Smooth muscle cell (in vitro differentiated cells): ENCODE measurements around the gene GRID1. TPM values are rescaled to one million over a fixed set of nuclear protein-coding genes. Genes with fewer than 3 reads are reported as not detected.

Experiments used
- DNase-seq: peaks from one replicate; lab custom pipeline; 2025; ENCODE audit not compliant: unreplicated experiment; lab: John Stamatoyannopoulos, UW
- H2AFZ ChIP-seq: fragments of 200-600 bp; sonication (generic); 2 replicates; pipeline ENCODE4 v1.6.0; 2016; ENCODE audit warnings: antibody characterized with exemption, low read depth, mild to moderate bottlenecking
- H3F3A ChIP-seq: fragments of 200-600 bp; sonication (generic); 2 replicates; pipeline ENCODE4 v1.6.0; 2017; ENCODE audit warnings: antibody characterized with exemption, low read depth
- H3K27ac ChIP-seq: fragments of 200-600 bp; sonication (generic); 2 replicates; pipeline ENCODE4 v1.5.1; 2016; ENCODE audit warnings: low read depth, mild to moderate bottlenecking
- H3K27me3 ChIP-seq: fragments of 200-600 bp; sonication (generic); 2 replicates; pipeline ENCODE4 v1.6.1; 2016; ENCODE audit warnings: low read depth, mild to moderate bottlenecking
- H3K36me3 ChIP-seq: fragments of 200-600 bp; sonication (generic); 2 replicates; pipeline ENCODE4 v1.5.1; 2016; ENCODE audit warnings: low read depth
- H3K4me1 ChIP-seq: fragments of 200-600 bp; sonication (generic); 2 replicates; pipeline ENCODE4 v1.5.1; 2016; ENCODE audit warnings: low read depth
- H3K4me2 ChIP-seq: fragments of 200-600 bp; sonication (generic); 2 replicates; pipeline ENCODE4 v1.6.0; 2016; ENCODE audit warnings: mild to moderate bottlenecking
- H3K4me3 ChIP-seq: fragments of 200-600 bp; sonication (generic); 2 replicates; pipeline ENCODE4 v1.5.1; 2016; ENCODE audit warnings: mild to moderate bottlenecking
- H3K79me2 ChIP-seq: fragments of 200-600 bp; sonication (generic); 2 replicates; pipeline ENCODE4 v1.6.0; 2016; ENCODE audit warnings: low read depth, mild to moderate bottlenecking
- H3K9ac ChIP-seq: fragments of 200-600 bp; sonication (generic); 2 replicates; pipeline ENCODE4 v1.6.0; 2016; ENCODE audit warnings: low read depth
- H3K9me3 ChIP-seq: fragments of 200-600 bp; sonication (generic); replicated peaks from 2 replicates; pipeline ENCODE4 v1.5.1; 2016; ENCODE audit warnings: low read depth
- H4K20me1 ChIP-seq: fragments of 200-600 bp; sonication (generic); 2 replicates; pipeline ENCODE4 v1.6.0; 2016; ENCODE audit warnings: low read depth
- WGBS: methylation state at CpG from one replicate; pipeline ENCODE4 v1.1.7; 2016; ENCODE audit warnings: low lambda C conversion rate; 5-methylcytosine and 5-hydroxymethylcytosine counted together
- polyA plus RNA-seq: library from polyadenylated mRNA; unstranded; fragments of >200 nt; fragmentation: Nextera tagmentation; extraction: Ambion mirVana; gene quantifications from 2 replicates; pipeline ENCODE4 v1.2.1, GENCODE V29; 2016
- total RNA-seq: library from RNA; depleted of rRNA; stranded (reverse); fragments of >200 nt; gene quantifications from 2 replicates; pipeline ENCODE4 v1.2.3, GENCODE V29; 2014
- TF ChIP-seq, protein P1 (sequence below): fragments of 200-600 bp; sonication (generic); IDR thresholded peaks from 2 replicates; pipeline ENCODE4 v1.5.1; 2017; ENCODE audit warnings: borderline replicate concordance, mild to moderate bottlenecking, antibody characterized with exemption; ENCODE audit not compliant: insufficient read depth, poor library complexity, severe bottlenecking

Gene GRID1
- total and polyA plus RNA-seq, 2 experiments from 2014 or later, result 4.4 to 7.4 TPM

DNA sequence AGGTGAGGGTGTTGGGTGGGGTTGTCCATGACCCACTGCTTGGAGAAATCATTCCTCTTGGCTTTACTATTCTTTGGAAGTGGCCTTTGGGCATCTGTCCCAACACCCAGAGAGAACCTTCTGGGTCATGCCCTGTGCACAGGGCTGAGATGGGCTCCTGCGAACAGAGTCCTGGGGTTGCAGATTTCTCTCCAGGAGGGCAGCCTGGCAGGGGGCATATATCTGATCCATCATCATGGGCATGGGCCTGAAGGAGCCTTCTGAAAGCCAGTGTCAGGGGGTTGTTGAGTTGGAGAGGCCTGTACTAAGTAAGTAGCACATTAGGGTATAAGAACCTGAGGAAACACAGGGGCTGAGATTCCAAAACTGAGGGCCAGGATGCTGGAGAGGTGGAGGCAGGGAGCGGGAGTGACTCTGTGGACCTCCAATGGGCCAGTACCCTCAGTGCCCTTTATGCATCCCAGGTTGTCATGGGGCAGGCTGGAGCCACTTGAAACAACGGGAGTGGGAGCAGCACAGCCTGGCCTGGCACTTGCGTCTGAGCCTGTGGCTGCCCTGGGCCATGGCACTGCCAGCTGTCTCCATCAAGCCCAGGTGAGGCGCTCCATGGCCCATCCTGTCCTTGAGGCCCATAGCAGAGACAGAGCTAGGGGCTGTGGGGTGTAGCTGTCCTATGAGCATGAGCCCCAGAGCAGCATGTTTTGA is 203.7 kb downstream of the GRID1 start:
- H3F3A ChIP-seq, result no peaks in the 10 kb centered on the region
- TF ChIP-seq, protein P1, sequence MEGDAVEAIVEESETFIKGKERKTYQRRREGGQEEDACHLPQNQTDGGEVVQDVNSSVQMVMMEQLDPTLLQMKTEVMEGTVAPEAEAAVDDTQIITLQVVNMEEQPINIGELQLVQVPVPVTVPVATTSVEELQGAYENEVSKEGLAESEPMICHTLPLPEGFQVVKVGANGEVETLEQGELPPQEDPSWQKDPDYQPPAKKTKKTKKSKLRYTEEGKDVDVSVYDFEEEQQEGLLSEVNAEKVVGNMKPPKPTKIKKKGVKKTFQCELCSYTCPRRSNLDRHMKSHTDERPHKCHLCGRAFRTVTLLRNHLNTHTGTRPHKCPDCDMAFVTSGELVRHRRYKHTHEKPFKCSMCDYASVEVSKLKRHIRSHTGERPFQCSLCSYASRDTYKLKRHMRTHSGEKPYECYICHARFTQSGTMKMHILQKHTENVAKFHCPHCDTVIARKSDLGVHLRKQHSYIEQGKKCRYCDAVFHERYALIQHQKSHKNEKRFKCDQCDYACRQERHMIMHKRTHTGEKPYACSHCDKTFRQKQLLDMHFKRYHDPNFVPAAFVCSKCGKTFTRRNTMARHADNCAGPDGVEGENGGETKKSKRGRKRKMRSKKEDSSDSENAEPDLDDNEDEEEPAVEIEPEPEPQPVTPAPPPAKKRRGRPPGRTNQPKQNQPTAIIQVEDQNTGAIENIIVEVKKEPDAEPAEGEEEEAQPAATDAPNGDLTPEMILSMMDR, result no peak
- no peak overlapping the region for H2AFZ ChIP-seq
- no peak for DNase-seq
- H3K27me3 ChIP-seq, result no peaks in the 10 kb centered on the region
- 89% methylated on average over 5 of the region's 5 CpGs for WGBS
- no peaks in the 10 kb centered on the region for H3K36me3 ChIP-seq
- no peak overlapping the region for H3K27ac ChIP-seq
- no peak overlapping the region for H3K9ac ChIP-seq
- no peaks in the 10 kb centered on the region for H3K79me2 ChIP-seq
- H3K9me3 ChIP-seq, result no peaks in the 10 kb centered on the region
- no peaks in the 10 kb centered on the region for H3K4me1 ChIP-seq
- no peak overlapping the region for H3K4me3 ChIP-seq
- H4K20me1 ChIP-seq, result no peaks in the 10 kb centered on the region
- H3K4me2 ChIP-seq, result no peak overlapping the region

- Histone ChIP-seq H3K4me1 (no peaks in the 10 kb centered on the region), H3F3A (no peaks in the 10 kb centered on the region), H3K9me3 (no peaks in the 10 kb centered on the region), H3K4me2 (no peak overlapping the region), H3K79me2 (no peaks in the 10 kb centered on the region), H3K36me3 (no peaks in the 10 kb centered on the region), H4K20me1 (no peaks in the 10 kb centered on the region), H3K4me3 (no peak overlapping the region), H3K9ac (no peak overlapping the region), H3K27me3 (no peaks in the 10 kb centered on the region), H2AFZ (no peak overlapping the region), H3K27ac (no peak overlapping the region)
- 96% methylated on average over 2 of the region's 2 CpGs for WGBS
- no peak for DNase-seq
- TF ChIP-seq, protein P1, result no peak
These were observed 204.6 kb downstream of the GRID1 start for GRCh38 chr10:86162036-86162435.

DNA sequence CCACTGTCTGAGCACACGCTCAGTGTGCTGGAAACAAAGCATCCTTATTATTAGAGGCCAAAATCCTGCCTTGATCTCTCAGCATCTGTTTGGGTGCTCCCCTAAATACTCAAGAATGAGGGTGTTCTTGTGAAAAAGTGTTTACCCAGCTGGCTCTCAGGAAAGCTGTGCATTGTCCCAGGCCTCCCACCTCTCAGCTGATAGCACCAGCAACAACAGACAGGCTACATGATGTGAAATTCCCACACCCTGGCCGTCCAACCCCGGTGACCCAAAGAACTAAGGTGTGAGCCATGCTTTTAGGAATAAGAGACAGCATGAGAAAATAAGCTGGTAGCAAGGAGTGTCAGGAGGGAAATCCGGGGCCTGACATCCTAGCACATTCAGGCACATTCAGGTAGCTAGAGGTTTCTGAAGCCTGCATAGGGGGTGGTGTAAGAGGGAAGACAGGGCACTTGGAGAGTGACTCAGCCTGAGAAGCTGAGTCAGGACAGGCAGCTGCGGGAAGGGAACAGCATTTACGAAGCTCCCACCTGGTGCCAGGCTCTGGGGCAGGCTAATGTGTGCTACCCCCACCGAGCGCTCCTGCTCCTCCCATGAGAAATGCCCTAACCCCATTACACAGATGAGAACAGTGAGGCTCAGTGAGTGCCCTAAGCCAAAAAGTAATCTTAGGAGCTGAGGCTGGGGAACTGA is 205.6 kb downstream of the GRID1 start:
- H4K20me1 ChIP-seq, result no peaks in the 10 kb centered on the region
- DNase-seq, result no peak
- no peak overlapping the region for H3K9ac ChIP-seq
- H3K27ac ChIP-seq, result no peak overlapping the region
- no peaks in the 10 kb centered on the region for H3K4me1 ChIP-seq
- 81% methylated on average over 8 of the region's 8 CpGs for WGBS
- H3K79me2 ChIP-seq, result no peaks in the 10 kb centered on the region
- H3F3A ChIP-seq, result no peaks in the 10 kb centered on the region
- no peaks in the 10 kb centered on the region for H3K9me3 ChIP-seq
- no peaks in the 10 kb centered on the region for H3K36me3 ChIP-seq
- H3K4me3 ChIP-seq, result no peak overlapping the region
- TF ChIP-seq, protein P1, result no peak
- no peak overlapping the region for H2AFZ ChIP-seq
- no peak overlapping the region for H3K4me2 ChIP-seq
- no peaks in the 10 kb centered on the region for H3K27me3 ChIP-seq
